GM10847 (cell line): ENCODE data around the gene ZNF263.

Source experiments
- POLR2A ChIP-seq: IDR thresholded peaks from 2 replicates; pipeline ENCODE4 v1.6.1; 2011; ENCODE audit not compliant: insufficient read length; ENCODE audit errors: extremely low read depth

Gene ZNF263

GRCh38 chr16:3259836-3260235 lies 23.5 kb upstream of the ZNF263 start:
- no peak for TF ChIP-seq POLR2A

DNA sequence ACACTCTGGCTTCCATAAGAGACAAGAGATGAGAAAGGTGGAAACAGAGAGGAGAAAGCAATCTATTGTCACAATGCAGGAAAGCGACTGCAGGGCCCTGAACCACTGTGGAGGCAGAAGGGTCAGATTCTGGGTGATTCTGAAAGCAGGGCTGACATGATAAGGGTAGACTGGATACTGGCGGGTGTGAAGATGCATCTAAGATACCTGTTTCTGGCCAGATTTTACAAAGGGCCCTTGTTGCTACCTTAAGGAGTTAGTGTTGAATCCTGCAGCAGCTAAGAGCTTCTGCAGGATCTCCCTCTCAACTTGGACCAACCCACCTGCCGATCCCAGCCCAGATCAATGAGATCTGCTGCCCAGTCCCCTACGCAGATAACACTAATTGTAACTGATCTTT lies 20.8 kb upstream of the ZNF263 start:
- no peak for TF ChIP-seq POLR2A

DNA sequence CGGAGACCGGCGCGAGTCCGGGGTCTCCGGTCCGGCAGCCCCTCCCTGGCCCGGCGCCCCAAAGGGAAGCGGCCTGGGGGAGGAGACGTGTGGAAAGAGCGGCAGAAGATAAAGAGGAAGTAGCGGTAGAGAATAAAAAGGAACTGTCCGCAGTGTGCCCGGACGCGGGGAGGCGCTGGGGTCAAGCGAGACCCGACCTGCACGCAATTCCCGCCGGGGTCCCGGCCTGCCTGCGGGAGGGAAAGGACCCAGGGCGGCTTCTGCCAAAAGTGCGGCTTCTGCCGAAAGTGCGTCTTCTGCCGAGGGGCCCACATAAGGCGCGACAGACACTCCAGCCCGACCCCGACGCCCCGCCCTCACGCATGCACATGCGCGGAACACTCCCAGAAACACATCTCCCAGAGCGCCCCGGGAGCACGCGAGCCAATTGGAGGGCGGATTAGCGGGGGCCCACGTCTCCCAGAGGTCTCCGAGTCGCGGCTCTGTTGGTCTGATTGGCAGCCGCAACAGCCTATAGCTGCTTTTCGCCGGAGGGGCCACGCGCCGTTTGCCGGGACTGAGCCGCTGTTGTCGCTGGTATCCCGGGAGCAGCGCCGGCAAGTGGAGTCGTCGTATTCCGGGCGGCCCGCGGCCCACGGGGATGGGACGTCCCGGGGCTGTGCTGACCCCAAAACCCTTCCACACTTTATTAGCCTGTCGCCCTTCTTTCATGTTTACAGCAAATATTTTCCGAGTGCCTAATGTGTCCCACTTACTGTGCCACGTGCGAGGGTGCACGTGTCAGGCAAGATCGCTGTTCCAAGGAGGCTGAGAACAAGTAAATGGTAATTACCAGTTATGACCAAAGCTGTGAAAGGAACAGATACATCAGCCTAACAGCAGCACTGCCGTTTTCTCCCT lies 18.9 kb upstream of the ZNF263 start:
- TF ChIP-seq POLR2A = peak; percentile 71

DNA sequence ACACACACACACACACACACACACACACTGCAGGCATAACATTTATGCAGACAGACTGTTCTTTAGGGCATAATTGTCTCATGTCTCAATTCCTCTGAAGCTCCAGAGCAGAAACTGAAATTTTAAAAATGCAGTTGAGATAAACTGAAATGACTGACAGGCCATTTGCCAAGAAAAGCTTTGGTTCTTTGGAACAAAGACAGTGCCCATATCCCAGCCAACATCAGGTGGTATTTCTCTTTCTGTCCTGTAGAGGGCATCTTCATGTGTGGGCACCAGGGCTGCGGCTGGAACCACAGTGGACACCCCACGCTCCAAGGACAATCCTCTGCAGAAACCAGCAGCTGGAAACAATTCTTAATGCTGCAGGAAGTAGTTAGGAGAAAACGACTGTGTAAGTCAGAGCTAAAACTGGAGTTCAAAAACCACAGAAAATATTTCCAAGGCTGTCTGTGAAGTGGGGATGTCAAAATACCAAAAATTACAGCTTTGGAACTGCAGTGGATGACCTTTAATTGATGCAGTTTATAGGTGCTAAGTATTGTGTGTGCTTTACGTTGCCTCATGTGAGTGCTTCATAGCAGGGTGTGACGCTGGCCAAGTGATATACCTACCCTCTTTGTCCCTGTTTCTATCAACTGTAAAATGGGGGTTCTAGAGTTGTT lies 16.3 kb upstream of the ZNF263 start:
- TF ChIP-seq POLR2A = no peak

GRCh38 chr16:3268294-3268693 lies 15.0 kb upstream of the ZNF263 start:
- no peak for TF ChIP-seq POLR2A

- TF ChIP-seq POLR2A = no peak
Observed at GRCh38 chr16:3274490-3274889, 8.8 kb upstream of the ZNF263 start.

DNA sequence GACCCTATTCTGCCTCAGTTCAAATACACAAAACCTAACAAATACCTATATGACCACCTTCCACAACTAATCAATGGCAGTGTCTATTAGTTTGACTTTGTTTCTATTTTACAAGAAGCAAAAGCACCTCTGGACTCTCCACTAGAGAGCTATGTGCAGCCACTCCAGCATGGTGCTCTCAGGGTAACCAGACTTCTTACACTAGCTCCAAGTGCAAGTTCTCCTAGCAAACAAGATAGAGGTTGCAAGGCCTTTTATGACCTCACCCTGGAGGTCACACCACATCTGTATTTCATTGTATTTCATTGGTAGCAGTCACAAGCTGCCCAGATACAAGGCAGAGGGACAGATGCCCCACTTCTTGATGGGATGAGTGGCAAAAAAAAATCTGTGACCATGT lies 8.3 kb upstream of the ZNF263 start:
- TF ChIP-seq POLR2A = no peak

DNA sequence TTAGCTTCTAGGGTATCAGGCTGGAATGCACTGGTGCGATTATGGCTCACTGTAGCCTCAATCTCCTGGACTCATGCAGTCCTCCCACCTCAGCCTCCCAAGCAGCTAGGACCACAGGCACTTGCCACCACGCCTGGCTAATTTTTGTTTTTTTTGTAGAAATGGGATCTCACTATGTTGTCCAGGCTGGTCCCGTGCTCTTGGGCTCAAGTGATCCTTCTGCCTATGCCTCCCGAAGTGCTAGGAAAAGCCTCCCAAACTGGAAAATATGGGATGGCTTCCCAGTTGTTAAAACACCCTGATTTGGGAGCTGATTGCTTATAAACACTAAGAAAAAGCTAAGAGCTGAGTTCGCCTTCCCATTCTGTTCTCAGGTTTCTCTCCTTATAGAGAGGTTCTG lies 6.6 kb upstream of the ZNF263 start:
- TF ChIP-seq POLR2A = no peak

DNA sequence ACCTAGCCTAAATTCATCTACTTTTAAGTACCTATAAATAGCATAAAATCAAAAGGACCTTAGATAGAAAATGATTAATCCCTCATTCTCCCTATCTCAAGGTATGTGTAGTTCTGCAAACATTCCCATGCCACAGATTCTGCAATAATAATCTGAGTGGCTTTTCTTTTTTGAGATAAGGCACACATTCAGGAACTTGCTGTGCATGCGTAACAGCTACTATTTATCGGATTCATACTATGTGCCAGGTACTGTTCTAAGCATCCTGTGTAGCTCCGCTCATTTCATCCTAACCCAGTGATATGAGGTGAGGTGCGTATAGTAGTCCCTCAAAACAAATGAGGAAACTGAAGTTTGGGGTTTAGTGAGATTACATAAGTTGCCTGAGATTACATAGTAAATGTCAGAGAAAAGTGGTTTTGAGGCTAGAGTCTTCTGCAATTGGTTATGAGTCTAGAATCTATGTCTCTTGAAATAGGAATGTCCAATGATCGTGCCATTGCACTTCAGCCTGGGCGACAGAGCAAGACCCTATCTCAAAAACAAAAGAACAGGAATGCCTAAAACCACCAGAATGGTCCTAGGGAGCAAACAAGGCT lies 2.0 kb upstream of the ZNF263 start:
- TF ChIP-seq POLR2A = no peak

DNA sequence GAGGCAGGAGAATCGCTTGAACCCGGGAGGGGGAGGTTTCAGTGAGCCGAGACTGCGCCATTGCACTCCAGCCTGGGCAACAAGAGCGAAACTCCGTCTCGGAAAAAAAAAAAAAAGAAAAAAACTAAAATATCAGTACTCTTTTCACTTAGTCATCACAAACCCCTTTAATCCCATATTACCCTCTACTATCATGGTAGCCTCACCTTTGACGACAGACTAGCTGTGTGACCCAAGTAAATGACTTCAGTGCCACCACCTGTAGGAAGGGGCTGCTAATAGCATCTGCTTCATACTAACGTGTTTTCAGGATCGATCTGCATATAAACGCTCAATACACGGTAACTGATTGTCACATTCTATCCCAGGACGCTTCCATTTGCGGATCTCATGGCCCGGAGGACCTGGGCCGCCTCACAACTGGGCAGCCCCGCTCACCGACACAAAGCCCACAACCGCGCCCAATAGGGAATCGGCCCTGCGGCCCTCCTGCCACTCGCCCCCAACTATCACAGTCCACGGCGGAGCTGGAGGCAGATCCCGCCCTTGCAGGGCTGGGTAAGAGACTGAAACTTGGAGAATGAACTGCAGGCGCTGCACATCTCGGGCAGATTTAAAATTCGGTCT lies 1.1 kb upstream of the ZNF263 start:
- no peak for TF ChIP-seq POLR2A

DNA sequence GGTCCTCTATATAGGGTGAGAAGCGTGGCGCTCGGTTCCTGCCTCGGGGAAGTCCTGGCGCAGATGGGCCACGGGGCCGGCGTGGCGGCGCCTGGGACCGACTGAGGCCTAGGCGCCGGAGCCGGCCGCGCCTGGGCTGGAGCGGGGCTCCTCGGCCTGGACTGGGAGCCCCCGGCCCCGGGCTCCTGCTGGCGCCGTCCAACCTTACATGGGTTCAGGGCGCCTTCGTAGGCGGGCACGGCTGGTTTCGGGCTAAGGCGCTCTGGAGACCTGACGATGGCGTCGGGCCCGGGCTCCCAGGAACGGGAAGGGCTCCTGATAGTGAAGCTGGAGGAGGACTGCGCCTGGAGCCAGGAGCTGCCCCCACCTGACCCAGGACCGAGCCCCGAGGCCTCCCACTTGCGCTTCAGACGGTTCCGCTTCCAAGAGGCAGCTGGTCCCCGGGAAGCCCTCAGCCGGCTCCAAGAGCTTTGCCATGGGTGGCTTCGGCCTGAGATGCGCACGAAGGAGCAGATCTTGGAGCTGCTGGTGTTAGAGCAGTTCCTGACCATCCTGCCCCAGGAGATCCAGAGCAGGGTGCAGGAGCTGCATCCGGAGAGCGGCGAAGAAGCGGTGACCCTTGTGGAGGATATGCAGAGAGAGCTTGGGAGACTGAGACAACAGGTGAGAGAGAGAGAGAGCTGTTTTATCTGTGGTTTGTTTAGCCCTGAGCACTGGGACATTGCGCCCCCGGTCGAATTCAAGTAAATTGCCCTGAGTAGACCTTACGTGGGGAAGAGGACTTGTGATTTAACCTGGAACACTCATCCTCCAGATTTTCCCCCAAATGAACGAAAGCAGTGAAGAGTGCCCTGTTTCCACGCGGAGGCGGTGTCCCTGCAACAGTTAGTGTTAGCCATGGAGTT lies 504 bp downstream of the ZNF263 start:
- no peak for TF ChIP-seq POLR2A

DNA sequence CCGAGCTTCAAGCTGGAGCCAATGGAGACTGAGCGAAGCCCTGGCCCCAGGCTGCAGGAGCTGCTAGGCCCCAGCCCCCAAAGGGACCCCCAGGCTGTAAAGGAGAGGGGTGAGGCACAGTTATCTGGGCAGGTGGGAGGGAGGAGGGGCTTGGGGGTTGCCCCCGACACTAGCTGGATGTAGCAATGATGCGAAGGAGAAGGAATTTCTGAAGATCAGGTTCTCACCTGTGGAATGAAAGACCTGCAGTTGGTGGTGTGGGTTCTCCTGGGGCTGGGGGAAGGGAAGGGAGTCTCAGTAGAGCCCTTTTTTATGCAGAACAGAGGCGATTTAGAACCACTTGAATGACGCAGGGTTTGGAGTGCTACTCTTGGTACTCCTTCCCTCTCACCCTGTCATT lies 1.8 kb downstream of the ZNF263 start:
- no peak for TF ChIP-seq POLR2A

DNA sequence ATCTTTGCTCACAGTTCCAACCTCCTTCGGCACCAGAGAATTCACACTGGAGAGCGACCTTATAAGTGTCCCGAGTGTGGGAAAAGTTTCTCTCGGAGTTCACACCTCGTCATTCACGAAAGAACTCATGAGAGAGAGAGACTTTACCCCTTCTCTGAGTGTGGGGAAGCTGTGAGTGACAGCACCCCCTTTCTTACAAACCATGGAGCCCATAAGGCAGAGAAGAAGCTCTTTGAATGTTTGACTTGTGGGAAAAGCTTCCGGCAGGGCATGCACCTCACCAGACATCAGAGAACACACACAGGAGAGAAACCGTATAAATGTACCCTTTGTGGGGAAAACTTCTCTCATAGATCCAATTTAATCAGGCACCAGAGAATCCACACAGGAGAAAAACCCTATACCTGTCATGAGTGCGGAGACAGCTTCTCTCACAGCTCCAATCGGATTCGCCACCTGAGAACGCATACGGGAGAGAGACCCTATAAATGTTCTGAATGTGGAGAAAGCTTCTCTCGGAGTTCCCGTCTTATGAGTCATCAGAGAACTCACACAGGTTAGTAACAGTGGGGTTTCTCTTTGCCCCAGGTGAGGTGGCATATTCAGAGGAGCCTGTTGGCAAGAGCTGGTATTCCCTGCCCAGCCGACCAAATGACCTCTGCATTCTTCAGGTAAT lies 6.8 kb downstream of the ZNF263 start:
- no peak for TF ChIP-seq POLR2A

DNA sequence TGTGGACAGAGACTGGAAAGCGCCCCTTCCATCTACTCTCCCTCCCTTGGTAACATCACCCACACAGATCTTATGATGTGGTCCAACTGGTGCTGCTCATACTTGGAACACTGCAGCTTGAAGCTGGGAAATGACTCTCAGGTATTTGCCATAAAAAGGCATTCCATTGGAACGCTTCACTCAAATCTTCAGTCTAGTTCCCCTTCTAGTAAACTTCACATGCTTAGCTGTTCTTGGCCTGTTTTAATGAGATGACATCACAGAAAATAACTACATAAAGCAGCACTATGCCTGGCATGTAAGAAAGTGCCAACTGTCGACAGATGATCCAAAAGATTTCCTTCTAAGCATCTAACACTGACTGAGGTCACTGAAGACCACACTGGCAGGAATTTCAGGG lies 9.3 kb downstream of the ZNF263 start:
- no peak for TF ChIP-seq POLR2A
